ENCODE data around the gene RRAS.
"Not testable (repeated sequence)": the region's sequence is repeated elsewhere in the genome, so short reads cannot be mapped to it uniquely, and the experiment has no call there.

The RRAS gene

DNA sequence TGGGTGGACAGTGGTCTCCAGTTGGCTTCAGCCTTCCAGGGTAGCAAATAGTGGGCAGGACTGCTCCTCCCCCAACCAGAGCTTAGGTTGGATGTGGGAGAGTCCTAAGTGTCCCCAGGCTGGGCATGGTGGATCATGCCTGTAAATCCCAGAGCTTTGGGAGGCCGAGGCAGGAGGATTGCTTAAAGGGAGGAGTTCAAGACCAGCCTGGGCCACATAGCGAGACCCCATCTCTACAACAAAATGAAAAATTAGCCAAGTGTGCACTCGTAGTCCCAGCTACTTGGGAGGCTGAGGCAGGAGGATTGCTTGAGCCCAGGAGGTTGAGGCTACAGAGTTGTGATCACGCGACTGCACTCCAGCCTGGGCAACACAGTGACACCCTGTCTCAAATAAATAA is 7.4 kb downstream of the RRAS start:
- TF ChIP-seq ZFX (IDR thresholded peaks at IDR 0.05; ENCODE audit: borderline replicate concordance), result no peak
- TF ChIP-seq, protein P1, sequence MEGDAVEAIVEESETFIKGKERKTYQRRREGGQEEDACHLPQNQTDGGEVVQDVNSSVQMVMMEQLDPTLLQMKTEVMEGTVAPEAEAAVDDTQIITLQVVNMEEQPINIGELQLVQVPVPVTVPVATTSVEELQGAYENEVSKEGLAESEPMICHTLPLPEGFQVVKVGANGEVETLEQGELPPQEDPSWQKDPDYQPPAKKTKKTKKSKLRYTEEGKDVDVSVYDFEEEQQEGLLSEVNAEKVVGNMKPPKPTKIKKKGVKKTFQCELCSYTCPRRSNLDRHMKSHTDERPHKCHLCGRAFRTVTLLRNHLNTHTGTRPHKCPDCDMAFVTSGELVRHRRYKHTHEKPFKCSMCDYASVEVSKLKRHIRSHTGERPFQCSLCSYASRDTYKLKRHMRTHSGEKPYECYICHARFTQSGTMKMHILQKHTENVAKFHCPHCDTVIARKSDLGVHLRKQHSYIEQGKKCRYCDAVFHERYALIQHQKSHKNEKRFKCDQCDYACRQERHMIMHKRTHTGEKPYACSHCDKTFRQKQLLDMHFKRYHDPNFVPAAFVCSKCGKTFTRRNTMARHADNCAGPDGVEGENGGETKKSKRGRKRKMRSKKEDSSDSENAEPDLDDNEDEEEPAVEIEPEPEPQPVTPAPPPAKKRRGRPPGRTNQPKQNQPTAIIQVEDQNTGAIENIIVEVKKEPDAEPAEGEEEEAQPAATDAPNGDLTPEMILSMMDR (IDR thresholded peaks at IDR 0.05), result no peak

DNA sequence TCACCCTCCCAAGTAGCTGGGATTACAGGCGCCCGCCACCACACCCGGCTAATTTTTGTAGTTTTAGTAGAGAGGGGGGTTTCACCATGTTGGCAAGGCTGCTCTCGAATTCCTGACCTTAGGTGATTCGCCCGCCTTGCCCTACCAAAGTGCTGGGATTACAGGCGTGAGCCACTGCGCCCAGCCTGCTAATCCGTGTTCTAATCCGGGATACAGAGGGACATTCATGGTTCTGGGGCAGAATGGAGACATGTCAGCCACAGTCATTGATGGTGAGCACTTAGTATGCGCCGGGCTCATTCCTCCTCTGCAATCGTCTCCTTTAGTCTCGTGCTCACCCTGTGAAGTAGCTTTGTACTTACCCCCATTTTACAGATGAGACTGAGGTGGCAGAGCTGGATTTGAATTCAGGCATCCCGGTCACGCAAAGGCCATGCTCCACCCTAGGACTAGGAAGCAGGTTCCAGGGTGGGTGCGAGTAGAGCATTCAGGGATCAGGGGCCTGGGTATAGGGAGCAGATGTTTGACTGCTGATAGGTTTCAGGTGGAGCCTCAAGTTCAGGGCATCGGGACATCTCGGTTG is 8.2 kb downstream of the RRAS start:
- peak overlapping the region; percentile 17; the same call in 1 of the 2 replicates for H3K27ac ChIP-seq
- TF ChIP-seq ZFX (IDR thresholded peaks at IDR 0.05; ENCODE audit: borderline replicate concordance), result no peak
- TF ChIP-seq, protein P1 (IDR thresholded peaks at IDR 0.05), result no peak

More for the DNA sequence above, 7.4 kb downstream of the RRAS start:
- no peak overlapping the region for H3K27ac ChIP-seq

DNA sequence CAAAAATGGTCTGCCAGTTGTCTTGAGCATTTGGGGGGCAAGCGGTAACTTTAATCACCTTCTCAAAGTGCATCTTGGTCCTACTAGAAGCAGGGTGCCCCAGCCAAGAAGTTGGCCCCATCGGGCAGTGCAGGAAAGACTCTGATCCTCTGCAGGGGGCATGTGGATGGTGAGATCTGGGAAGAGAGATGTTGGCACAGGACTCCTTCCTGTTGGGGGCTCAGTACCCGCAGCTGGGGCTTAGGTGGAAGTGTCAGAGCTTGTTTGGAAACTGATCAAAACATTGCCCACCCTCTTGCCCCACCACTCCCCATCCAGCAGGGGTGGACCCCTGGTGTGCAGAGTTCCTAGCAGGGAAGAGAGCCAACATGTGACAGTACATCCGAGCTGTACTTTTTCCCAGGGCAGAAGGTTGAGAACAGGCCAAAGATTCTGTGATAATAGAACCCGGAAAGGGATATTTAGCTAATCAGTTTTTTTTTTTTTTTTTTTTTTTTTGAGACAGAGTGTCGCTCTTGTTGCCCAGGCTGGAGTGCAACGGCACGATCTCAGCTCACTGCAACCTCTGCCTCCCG is 8.8 kb downstream of the RRAS start:
- H3K27ac ChIP-seq, result peak overlapping the region; percentile 17; the same call in 1 of the 2 replicates
- no peak for TF ChIP-seq ZFX (IDR thresholded peaks at IDR 0.05; ENCODE audit: borderline replicate concordance)
- TF ChIP-seq, protein P1 (IDR thresholded peaks at IDR 0.05), result no peak

DNA sequence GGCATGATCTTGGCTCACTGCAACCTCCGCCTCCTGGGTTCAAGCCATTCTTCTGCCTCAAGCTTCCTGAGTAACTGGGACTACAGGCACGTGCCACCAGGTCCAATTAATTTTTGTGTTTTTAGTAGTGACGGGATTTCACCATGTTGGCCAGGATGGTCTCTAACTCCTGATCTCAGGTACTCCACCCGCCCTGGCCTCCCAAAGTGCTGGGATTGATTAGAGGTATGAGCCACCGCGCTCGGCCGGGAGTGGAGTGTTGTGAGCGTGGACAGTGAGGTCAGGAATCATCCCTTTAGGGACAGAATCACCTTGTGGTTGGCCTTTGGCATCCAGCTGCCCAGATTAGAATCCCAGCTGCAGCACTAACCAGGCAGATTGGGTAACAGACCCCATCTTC is 10.3 kb downstream of the RRAS start:
- no peak overlapping the region; the same call in 1 of the 2 replicates for H3K27ac ChIP-seq
- TF ChIP-seq, protein P1 (IDR thresholded peaks at IDR 0.05), result no peak
- no peak for TF ChIP-seq ZFX (IDR thresholded peaks at IDR 0.05; ENCODE audit: borderline replicate concordance)

DNA sequence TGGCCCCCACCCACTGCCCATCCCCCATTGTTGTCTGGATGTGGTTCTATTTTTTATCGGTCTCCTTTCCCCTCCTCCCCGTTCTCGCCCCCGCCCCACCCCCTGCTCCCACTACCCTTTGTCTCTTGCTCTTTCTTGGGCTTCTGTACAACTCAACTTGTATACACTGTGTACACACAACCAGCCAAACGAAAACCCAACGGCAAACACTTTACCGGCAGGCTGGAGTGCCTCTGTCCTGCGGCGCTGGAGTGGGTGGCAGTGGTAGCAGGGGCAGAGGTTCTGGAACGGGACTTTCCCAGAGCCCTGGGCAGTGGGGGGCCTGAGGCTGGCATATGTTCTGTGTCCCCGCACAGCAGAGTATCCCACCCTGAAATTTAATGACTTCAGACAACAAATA is 13.7 kb downstream of the RRAS start:
- H3K27ac ChIP-seq, result no peak overlapping the region
- TF ChIP-seq, protein P1 (IDR thresholded peaks at IDR 0.05), result no peak
- TF ChIP-seq ZFX (IDR thresholded peaks at IDR 0.05; ENCODE audit: borderline replicate concordance), result no peak

DNA sequence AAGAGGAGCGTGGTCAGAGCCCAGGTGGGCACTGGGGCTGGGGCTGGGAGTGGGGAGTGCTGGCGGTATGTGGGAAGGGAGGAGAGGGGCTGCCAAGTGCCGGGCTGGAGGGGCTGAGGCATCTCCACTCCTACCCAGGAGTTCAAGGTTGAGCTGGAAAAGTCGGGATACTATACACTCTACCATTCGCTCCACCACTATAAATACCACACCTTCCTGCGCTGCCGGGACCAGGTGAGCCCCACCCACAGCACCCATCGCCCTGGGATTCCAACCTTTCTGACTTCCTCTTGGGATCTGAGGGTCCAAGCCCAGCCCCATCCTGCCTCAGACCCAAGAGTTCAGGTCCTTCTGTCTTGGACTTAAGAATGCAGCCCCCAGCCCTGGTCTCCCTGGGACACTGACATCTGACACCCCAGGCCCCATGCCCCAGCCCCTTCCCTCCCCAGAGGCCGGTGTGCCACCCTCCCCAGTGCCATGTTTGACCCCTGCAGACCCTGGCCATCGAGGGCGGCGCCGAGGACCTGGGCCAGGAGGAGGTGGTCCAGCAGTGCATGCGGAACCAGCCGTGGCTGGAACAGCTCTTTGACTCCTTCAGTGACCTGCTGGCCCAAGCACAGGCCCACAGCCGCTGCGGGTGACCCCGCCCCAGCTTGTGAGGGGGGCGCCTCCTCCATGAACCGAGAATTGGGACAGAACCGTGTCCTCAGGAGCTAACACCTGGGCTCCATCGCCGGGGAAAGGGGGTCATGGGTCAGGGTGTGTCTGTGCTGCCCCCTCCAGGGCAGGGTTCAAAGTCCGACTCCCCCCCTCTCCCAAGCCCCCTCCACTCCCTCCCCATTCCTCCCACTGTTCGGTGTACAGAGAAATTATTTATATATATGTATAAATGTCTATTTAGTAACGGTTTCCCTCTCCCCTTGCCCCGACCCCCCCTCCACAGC is 14.7 kb downstream of the RRAS start:
- H3K27ac ChIP-seq, result no peak overlapping the region
- TF ChIP-seq, protein P1 (IDR thresholded peaks at IDR 0.05), result no peak
- no peak for TF ChIP-seq ZFX (IDR thresholded peaks at IDR 0.05; ENCODE audit: borderline replicate concordance)

DNA sequence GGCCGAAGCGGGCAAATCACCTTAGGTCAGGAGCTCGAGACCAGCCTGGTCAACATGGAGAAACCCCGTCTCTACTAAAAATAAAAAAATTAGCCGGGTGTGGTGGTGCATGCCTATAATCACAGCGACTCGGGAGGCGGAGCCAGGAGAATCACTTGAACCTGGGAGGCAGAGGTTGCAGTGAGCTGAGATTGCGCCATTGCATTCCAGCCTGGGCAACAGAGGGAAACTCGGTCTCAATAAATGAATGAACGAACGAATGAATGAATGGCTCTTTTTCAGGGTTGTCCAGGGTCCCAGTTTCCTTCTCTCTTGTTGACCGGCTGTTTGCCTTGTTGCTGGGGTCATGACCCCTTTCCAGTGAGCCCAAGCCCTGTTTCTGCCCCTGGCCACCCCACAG is 22.1 kb downstream of the RRAS start:
- not testable (repeated sequence) for H3K27ac ChIP-seq

All from 22Rv1 (cell line).